ENCODE results near the gene RTF2. TPM values are rescaled to one million over a fixed set of nuclear protein-coding genes. Genes with fewer than 3 reads are reported as not detected.

Gene RTF2
- total and polyA plus RNA-seq, 2 experiments from 2014 or later, result 141 to 257 TPM

GRCh38 chr20:56449459-56449858 lies 19.0 kb upstream of the RTF2 start:
- Histone ChIP-seq H3K27me3 (replicated peaks; ENCODE audit: insufficient read depth) (no peaks in the 10 kb centered on the region), H3K27ac (no peak overlapping the region), H3K4me1 (ENCODE audit: insufficient read depth) (no peaks in the 10 kb centered on the region), H3F3A (ENCODE audit: insufficient read depth) (no peaks in the 10 kb centered on the region), H3K9me3 (ENCODE audit: low read depth) (no peaks in the 10 kb centered on the region), H3K9ac (no peak overlapping the region), H3K79me2 (ENCODE audit: insufficient read depth) (no peaks in the 10 kb centered on the region), H3K9me2 (ENCODE audit: insufficient read depth) (no peaks in the 10 kb centered on the region), H4K20me1 (ENCODE audit: insufficient read depth) (no peaks in the 10 kb centered on the region), H3K4me2 (ENCODE audit: unreplicated experiment) (no peak overlapping the region), H3K36me3 (ENCODE audit: low read depth) (peaks cover 22% of the 10 kb centered on the region; the same call in 1 of the 2 replicates), H3K4me3 (no peak overlapping the region), H2AFZ (no peak overlapping the region)
- TF ChIP-seq EZH2 (IDR thresholded peaks at IDR 0.05; ENCODE audit: insufficient read depth, poor library complexity, severe bottlenecking) (no peak), EZH2phosphoT487 (IDR thresholded peaks at IDR 0.05; ENCODE audit: insufficient read depth, low read depth) (no peak)
- in situ Hi-C loops (cut with MboI), result no loop called here
- WGBS, 2 experiments (ENCODE audit: low coverage in 1 of 2, low lambda C conversion rate in 2 of 2, missing lambda C conversion rate in 2 of 2), result 63 to 68% methylated on average over 5 of the region's 5 CpGs
- no peak for DNase-seq

- Histone ChIP-seq H3K36me3 (ENCODE audit: low read depth) (peaks cover 17% of the 10 kb centered on the region; the same call in 1 of the 2 replicates), H3K27me3 (replicated peaks; ENCODE audit: insufficient read depth) (no peaks in the 10 kb centered on the region), H3K27ac (no peak overlapping the region), H3K4me2 (ENCODE audit: unreplicated experiment) (no peak overlapping the region), H4K20me1 (ENCODE audit: insufficient read depth) (no peaks in the 10 kb centered on the region), H3K9me3 (ENCODE audit: low read depth) (no peaks in the 10 kb centered on the region), H3K79me2 (ENCODE audit: insufficient read depth) (no peaks in the 10 kb centered on the region), H3K4me3 (no peak overlapping the region), H3K9me2 (ENCODE audit: insufficient read depth) (no peaks in the 10 kb centered on the region), H3F3A (ENCODE audit: insufficient read depth) (no peaks in the 10 kb centered on the region), H3K4me1 (ENCODE audit: insufficient read depth) (no peaks in the 10 kb centered on the region), H2AFZ (no peak overlapping the region), H3K9ac (no peak overlapping the region)
- WGBS, 2 experiments (ENCODE audit: low coverage in 1 of 2, low lambda C conversion rate in 2 of 2, missing lambda C conversion rate in 2 of 2), result 75% methylated on average over 13 of the region's 13 CpGs
- in situ Hi-C loops (cut with MboI), result no loop called here
- no peak for DNase-seq
- TF ChIP-seq EZH2phosphoT487 (IDR thresholded peaks at IDR 0.05; ENCODE audit: insufficient read depth, low read depth) (no peak), EZH2 (IDR thresholded peaks at IDR 0.05; ENCODE audit: insufficient read depth, poor library complexity, severe bottlenecking) (no peak)
Measured at GRCh38 chr20:56451056-56451765, 17.2 kb upstream of the RTF2 start.

- H3K4me1 ChIP-seq (ENCODE audit: insufficient read depth), result no peaks in the 10 kb centered on the region
- H3K9me3 ChIP-seq (ENCODE audit: low read depth), result no peaks in the 10 kb centered on the region
- no peak overlapping the region for H3K4me3 ChIP-seq
- H3K9ac ChIP-seq, result no peak overlapping the region
- 79 to 81% methylated on average over 5 of the region's 5 CpGs for WGBS, 2 experiments (ENCODE audit: low coverage in 1 of 2, low lambda C conversion rate in 2 of 2, missing lambda C conversion rate in 2 of 2)
- H3K9me2 ChIP-seq (ENCODE audit: insufficient read depth), result no peaks in the 10 kb centered on the region
- peaks cover 14% of the 10 kb centered on the region; the same call in 1 of the 2 replicates for H3K36me3 ChIP-seq (ENCODE audit: low read depth)
- no peak overlapping the region for H3K4me2 ChIP-seq (ENCODE audit: unreplicated experiment)
- no peak for DNase-seq
- in situ Hi-C loops (cut with MboI), result no loop called here
- no peaks in the 10 kb centered on the region for H3F3A ChIP-seq (ENCODE audit: insufficient read depth)
- H2AFZ ChIP-seq, result no peak overlapping the region
- H3K27me3 ChIP-seq (replicated peaks; ENCODE audit: insufficient read depth), result no peaks in the 10 kb centered on the region
- no peak overlapping the region for H3K27ac ChIP-seq
- no peak for TF ChIP-seq EZH2 (IDR thresholded peaks at IDR 0.05; ENCODE audit: insufficient read depth, poor library complexity, severe bottlenecking)
- no peak for TF ChIP-seq EZH2phosphoT487 (IDR thresholded peaks at IDR 0.05; ENCODE audit: insufficient read depth, low read depth)
- no peaks in the 10 kb centered on the region for H4K20me1 ChIP-seq (ENCODE audit: insufficient read depth)
- H3K79me2 ChIP-seq (ENCODE audit: insufficient read depth), result no peaks in the 10 kb centered on the region
Measured at GRCh38 chr20:56453352-56453751, 15.1 kb upstream of the RTF2 start.

GRCh38 chr20:56454754-56455153 lies 13.7 kb upstream of the RTF2 start:
- no peak overlapping the region for H3K4me3 ChIP-seq
- H2AFZ ChIP-seq, result no peak overlapping the region
- no peak overlapping the region for H3K27ac ChIP-seq
- in situ Hi-C loops (cut with MboI), result no loop called here
- no peaks in the 10 kb centered on the region for H3F3A ChIP-seq (ENCODE audit: insufficient read depth)
- 79 to 84% methylated on average over 7 of the region's 7 CpGs for WGBS, 2 experiments (ENCODE audit: low coverage in 1 of 2, low lambda C conversion rate in 2 of 2, missing lambda C conversion rate in 2 of 2)
- H3K9ac ChIP-seq, result no peak overlapping the region
- H4K20me1 ChIP-seq (ENCODE audit: insufficient read depth), result no peaks in the 10 kb centered on the region
- H3K4me2 ChIP-seq (ENCODE audit: unreplicated experiment), result no peak overlapping the region
- no peaks in the 10 kb centered on the region for H3K9me3 ChIP-seq (ENCODE audit: low read depth)
- DNase-seq, result no peak
- no peaks in the 10 kb centered on the region for H3K4me1 ChIP-seq (ENCODE audit: insufficient read depth)
- H3K27me3 ChIP-seq (replicated peaks; ENCODE audit: insufficient read depth), result no peaks in the 10 kb centered on the region
- H3K79me2 ChIP-seq (ENCODE audit: insufficient read depth), result no peaks in the 10 kb centered on the region
- no peaks in the 10 kb centered on the region for H3K9me2 ChIP-seq (ENCODE audit: insufficient read depth)
- H3K36me3 ChIP-seq (ENCODE audit: low read depth), result peaks cover 16% of the 10 kb centered on the region
- TF ChIP-seq EZH2 (IDR thresholded peaks at IDR 0.05; ENCODE audit: insufficient read depth, poor library complexity, severe bottlenecking) (no peak), EZH2phosphoT487 (IDR thresholded peaks at IDR 0.05; ENCODE audit: insufficient read depth, low read depth) (no peak)
